Muscle layer of colon (tissue), 2 donors: ENCODE results near the gene TMEM147.

Experiments used
- H3K27ac ChIP-seq: one replicate; pipeline ENCODE4 v1.7.0; 2013; ENCODE audit warnings: low read depth, mild to moderate bottlenecking, low read length, moderate library complexity
- H3K27me3 ChIP-seq, 2 donors: one replicate each; pipeline ENCODE4 v1.7.0; 2013; ENCODE audit warnings: low read length in 2 of 2, mild to moderate bottlenecking in 2 of 2; ENCODE audit not compliant: insufficient read depth in 2 of 2, control insufficient read depth in 1 of 2
- H3K36me3 ChIP-seq: one replicate; pipeline ENCODE4 v1.7.0; 2013; ENCODE audit warnings: mild to moderate bottlenecking, low read length; ENCODE audit not compliant: insufficient read depth
- H3K4me1 ChIP-seq: one replicate; pipeline ENCODE4 v1.7.0; 2013; ENCODE audit warnings: mild to moderate bottlenecking, low read length; ENCODE audit not compliant: insufficient read depth
- H3K4me3 ChIP-seq, 2 donors: one replicate each; pipeline ENCODE4 v1.7.0; 2013; ENCODE audit warnings: low read length in 2 of 2, low read depth in 1 of 2, mild to moderate bottlenecking in 1 of 2, moderate library complexity in 1 of 2
- H3K9ac ChIP-seq: one replicate; pipeline ENCODE4 v1.7.0; 2013; ENCODE audit warnings: low read length
- H3K9me3 ChIP-seq: one replicate; pipeline ENCODE4 v1.7.0; 2013; ENCODE audit warnings: mild to moderate bottlenecking, low read length
- donor health status: abdominal sarcoma.
- donor health status: Adenocarcinoma of cecum.

TMEM147 gene

DNA sequence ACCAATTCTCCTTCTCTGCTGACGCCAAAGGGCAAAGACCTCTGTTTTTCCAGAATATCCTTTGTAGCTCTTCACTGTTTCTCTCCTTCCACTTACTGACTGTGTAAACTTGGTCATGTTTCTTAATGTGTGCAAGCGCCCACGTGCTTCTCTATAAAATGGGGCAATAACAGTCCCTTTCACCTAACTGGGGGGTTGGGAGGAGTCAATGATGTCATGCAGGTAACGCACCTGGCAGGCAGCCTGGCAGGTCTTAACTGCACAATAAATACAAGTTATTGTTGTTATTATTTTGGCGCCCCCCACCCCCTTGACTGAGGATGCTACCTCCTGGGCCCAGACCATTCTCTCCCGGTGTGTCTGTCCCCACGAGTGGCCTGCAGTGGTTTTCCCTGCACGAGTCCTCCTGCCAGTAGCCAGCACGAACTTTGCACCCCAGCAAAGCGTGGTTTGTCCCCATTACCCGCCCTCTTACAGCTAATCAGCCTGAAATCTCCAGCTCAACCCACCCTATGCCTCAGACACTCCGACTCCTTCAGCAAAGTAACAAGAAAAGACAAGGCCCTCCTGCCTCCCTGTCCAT, 22.6 kb upstream of the TMEM147 start:
- Histone ChIP-seq H3K4me1 (no peaks in the 10 kb centered on the region), H3K27me3 (peaks cover 0 to 2% of the 10 kb centered on the region in 2 donors), H3K9me3 (no peaks in the 10 kb centered on the region), H3K4me3 (no peak overlapping the region), H3K27ac (no peak overlapping the region), H3K36me3 (no peaks in the 10 kb centered on the region), H3K9ac (no peak overlapping the region)

DNA sequence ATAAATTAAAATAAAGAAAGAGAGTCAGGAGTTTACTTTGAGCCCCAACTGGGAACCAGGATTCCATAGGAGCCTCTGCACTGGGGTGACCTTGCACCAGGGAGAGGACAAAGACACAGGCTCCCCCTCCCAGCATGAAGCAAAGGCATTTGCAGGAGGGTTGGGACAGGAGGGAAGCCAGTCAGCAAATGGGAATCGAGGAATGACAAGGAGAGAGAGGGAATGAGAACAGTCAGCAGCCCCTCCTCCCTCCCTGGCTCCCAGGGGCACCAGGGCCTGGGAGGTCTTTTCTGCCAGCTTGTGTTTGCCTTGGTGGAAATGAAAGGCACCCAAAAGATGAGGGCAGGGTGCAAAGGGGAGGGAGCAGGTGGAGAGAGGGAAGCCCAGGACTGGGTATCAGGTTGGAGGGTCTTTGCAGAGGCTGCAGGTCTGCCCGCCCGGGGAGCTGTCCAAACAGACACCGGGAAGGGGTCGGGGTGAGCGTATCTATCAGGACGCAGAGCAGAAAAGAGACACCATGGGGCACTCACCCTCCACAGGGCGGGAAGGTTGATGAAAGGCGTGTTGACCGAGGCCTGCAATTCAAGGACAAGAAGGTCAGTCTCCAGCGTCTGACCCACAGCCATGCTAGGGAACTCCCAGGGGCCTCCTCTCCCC, 21.1 kb upstream of the TMEM147 start:
- Histone ChIP-seq H3K9ac (no peak overlapping the region), H3K27me3 (peaks cover 0 to 14% of the 10 kb centered on the region in 2 donors), H3K4me3 (no peak overlapping the region), H3K27ac (no peak overlapping the region), H3K4me1 (no peaks in the 10 kb centered on the region), H3K9me3 (no peaks in the 10 kb centered on the region), H3K36me3 (no peaks in the 10 kb centered on the region)

DNA sequence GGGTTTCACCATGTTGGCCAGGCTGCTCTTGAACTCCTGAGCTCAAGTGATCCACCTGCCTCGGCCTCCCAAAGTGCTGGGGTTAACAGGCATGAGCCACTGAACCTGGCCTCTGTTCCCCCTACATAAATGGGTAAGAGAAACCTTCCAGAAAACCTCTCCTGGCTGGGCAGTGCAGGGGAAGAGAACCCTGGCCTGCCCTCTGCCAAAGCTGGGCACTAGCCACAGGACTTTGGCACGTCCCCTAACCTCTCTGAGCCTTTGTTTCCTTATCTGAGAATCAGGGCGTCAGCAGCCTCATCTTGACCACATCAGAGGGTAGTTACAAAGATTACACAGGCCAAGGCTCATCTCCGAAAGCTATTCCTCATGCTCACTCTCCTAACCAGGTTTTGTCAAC, 19.6 kb upstream of the TMEM147 start:
- H3K4me1 ChIP-seq, result no peaks in the 10 kb centered on the region
- no peak overlapping the region for H3K9ac ChIP-seq
- H3K36me3 ChIP-seq, result no peaks in the 10 kb centered on the region
- no peaks in the 10 kb centered on the region for H3K9me3 ChIP-seq
- no peak overlapping the region for H3K27ac ChIP-seq
- H3K4me3 ChIP-seq, result no peak overlapping the region
- peaks cover 7 to 28% of the 10 kb centered on the region in 2 donors for H3K27me3 ChIP-seq

DNA sequence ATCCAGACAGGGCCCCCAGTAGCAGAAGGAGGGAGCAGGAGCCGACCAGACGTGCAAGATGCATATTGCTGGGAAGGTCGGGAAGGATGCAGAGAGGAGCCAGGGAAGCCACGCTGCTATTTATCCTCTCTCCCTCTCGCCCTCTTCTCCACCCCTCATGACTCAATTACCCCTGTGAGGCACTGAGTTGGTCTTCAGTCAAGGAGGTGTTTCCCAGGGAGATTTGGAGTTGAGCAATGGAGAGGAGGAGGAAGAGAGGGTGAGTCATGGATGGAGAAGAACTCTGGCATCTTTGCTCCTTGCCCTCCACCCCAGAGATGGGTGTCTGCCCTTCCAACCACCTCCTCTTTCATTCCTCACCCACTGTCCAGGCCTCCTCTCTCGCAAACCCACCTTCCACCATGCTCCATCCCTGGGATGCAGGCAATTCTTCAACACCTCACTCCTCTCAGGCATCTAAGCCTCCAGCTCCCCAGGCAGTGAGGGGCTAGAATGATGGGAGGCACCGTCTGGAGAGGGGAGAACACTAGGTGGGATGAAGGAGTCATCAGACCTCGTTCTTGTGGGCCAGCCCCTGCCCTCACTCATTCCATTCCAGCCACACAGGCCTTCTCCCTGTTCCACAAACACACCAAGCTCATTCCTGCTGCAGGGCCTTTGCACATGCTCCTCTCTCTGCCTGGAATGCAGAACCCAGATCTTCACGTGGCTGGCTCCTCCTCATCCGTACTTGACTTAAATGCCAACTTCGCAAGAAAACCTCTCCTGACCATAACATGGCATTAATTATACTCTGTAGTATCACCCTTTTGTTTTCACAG, 17.0 kb upstream of the TMEM147 start, which contains the start of gene SBSN:
Gene SBSN (minus strand): TSS at position 94 of the 821 bp plus-strand sequence. CDS start 30 bp downstream, at position 64.
- H3K4me3 ChIP-seq, result no peak within 1 kb of the TSS
- H3K9me3 ChIP-seq, result no peaks in the 10 kb centered on the region
- no peak within 1 kb of the TSS for H3K27ac ChIP-seq
- H3K9ac ChIP-seq, result no peak within 1 kb of the TSS
- H3K36me3 ChIP-seq, result no peaks in the 10 kb centered on the region
- H3K27me3 ChIP-seq, result peaks cover 21 to 49% of the 10 kb centered on the region in 2 donors
- no peaks in the 10 kb centered on the region for H3K4me1 ChIP-seq

DNA sequence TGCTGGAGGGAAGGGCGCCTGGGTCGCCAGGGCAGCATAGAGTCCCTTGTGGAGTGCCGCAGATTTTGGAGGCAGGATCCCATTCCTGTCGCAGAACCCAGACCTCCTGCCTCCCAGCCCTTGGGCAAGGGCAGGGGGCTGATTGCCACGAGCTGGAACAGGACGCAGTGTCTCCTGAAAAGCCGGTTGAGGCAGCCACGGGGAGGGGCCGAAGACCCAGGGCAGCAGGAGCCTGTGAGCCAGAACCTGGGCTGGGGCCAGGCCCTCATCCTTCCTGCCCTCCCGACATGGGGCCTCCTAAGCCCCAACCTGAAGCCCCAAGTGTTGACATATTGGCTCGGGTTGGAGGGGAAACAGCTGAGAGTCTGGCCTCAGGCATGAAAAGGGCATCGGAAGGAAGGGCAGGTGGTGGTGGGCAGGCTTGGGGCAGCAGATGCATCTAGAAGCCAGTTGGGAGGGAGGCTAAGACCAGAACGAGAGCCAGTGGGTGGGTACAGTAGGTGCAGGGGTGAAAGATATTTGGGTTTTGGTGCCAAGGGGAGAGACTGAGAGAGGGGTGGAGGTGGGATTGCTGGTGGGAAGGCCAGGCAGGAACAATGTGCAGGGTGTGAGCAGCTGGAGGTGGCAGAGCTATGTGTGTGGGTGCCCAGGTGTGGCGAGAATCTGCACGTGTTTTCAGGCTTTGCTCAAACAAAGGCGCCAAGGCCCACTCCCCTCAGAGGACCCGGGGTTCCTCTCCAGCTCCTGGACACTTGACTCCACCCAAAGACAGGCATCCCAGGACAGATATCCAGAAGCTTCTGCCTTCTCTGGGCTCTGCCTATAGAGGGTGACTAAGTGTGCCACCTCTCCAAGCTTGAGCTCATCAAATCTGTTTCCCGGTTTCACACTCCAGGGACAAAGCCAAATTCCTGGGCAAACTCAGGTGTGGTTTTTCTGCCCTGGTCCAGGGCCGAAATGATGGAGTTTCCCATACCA, 15.9 kb upstream of the TMEM147 start:
- no peaks in the 10 kb centered on the region for H3K4me1 ChIP-seq

DNA sequence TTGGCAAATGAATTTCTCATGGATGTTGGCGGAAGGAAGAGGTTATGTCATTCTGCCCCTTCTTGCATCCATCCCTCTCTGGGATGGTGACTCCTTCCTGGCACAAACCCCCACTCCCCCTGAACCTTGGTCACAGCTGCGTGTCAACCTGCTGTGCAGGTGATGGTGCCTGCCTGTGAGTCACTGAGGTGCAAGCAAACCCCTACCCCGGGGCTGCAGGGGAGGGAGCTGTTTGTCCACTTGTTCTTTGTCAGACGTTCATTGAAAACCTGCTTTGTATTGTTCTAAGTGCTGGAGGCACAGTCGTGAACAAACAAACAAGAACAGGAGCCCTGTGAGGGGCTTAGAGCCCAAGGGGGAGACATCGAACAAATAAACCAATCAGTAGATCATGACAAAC, 14.1 kb upstream of the TMEM147 start:
- no peaks in the 10 kb centered on the region for H3K4me1 ChIP-seq

More for the DNA sequence above, 15.9 kb upstream of the TMEM147 start:
- H3K27me3 ChIP-seq, result peaks cover 27 to 60% of the 10 kb centered on the region in 2 donors
- no peaks in the 10 kb centered on the region for H3K36me3 ChIP-seq
- H3K9ac ChIP-seq, result no peak overlapping the region
- H3K9me3 ChIP-seq, result no peaks in the 10 kb centered on the region
- H3K27ac ChIP-seq, result no peak overlapping the region
- no peak overlapping the region for H3K4me3 ChIP-seq

DNA sequence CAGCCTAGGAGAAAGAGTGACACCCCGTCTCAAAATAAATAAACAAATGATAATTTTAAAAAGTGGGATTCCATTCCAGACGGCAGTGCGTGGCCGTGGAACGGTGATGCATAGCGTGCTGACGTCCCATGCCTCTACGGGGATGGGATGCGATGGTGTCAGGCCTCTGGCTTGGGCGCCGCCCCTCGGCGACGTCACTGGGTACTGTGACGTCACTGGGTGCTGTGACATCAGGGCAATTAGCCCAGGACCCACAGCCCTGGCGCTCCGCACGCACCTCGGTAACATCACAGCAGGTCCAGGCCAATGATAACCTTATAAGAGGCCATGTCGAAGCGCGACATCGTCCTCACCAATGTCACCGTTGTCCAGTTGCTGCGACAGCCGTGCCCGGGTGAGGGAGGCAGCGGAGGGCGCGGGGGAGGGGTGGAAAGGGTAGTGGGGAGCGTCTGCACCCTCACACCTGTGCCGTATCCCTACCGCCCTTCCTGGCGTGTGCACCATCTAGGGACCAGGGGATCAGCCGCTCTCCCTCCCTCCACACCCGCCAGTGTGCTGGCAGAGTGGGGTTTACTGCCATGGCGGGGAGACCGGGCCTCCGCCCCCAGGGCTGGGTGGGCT, 12.1 kb upstream of the TMEM147 start, which contains the start of gene GAPDHS:
Gene GAPDHS (plus strand): TSS at position 256 of the 621 bp plus-strand sequence. CDS start 72 bp downstream, at position 328.
- no peaks in the 10 kb centered on the region for H3K9me3 ChIP-seq
- H3K4me1 ChIP-seq, result no peaks in the 10 kb centered on the region
- no peaks in the 10 kb centered on the region for H3K36me3 ChIP-seq
- peaks cover 27 to 57% of the 10 kb centered on the region in 2 donors for H3K27me3 ChIP-seq
- H3K4me3 ChIP-seq, result no peak within 1 kb of the TSS
- no peak within 1 kb of the TSS for H3K27ac ChIP-seq
- no peak within 1 kb of the TSS for H3K9ac ChIP-seq

More for the DNA sequence above, 14.1 kb upstream of the TMEM147 start:
- no peaks in the 10 kb centered on the region for H3K9me3 ChIP-seq
- H3K27me3 ChIP-seq, result peaks cover 27 to 64% of the 10 kb centered on the region in 2 donors
- H3K36me3 ChIP-seq, result no peaks in the 10 kb centered on the region
- no peak overlapping the region for H3K9ac ChIP-seq
- no peak overlapping the region for H3K27ac ChIP-seq
- no peak overlapping the region for H3K4me3 ChIP-seq

DNA sequence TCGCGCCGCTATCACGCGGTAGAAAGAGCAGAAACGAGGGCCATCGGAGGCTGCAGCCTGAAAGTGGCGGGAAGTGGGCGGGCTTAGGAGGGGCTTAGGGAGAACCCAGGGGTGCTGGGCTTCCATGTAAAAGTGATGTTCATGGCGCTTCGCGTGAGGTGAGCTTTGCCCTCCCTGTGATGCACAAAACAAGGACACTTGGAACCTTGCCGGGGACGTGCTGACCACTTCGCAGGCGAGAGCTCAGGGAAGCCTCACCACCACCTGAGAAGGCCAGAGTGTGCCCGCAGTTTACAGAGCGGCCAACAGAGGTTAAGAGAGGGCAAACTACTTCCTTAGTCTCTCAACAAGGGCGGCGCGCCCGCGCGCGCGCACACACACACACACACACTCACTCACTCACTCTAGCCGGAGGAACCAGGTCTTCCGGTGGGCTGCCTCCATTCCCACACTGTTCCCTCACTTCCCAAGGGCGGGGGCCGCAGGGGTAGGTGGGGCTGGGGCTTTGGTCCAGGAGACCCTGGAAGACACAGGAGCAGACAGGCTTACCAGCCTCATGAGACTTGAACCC, 11.5 kb upstream of the TMEM147 start:
- H3K4me3 ChIP-seq, result no peak overlapping the region
- peaks cover 27 to 54% of the 10 kb centered on the region in 2 donors for H3K27me3 ChIP-seq

DNA sequence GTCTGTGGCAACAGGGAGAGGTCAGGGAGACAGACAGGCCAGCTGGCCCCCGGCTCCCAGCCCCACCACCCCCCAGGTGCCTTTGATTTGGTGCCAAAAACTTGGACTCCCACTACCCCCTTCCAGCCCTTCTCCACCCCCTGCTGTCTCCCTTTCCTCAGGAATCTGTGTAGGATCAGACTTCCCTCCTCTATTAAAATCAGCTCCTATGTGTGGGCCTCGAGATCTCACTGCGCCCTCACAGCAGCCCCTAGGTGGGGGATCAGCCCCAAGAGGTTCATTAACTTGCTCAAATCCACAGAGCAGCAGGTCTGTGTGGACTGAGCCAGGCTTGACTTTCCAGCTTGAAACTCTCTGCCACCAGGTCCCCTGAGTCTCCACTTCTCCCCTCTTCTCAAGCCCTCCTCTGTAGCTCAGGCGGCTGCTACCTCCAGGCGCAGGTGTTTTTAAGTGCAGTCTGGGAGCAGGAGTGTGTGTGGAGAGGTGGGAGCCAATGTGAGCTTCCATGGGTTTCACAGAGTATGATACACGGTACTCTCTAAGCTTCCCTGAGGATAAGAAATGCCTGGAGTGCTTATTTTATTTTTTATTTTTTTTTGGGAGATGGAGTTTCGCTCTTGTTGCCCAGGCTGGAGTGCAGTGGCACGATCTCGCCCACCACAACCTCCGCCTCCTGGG, 10.5 kb upstream of the TMEM147 start:
- Histone ChIP-seq H3K36me3 (no peaks in the 10 kb centered on the region), H3K4me1 (no peaks in the 10 kb centered on the region), H3K4me3 (no peak overlapping the region), H3K27ac (no peak overlapping the region), H3K27me3 (peaks cover 22 to 43% of the 10 kb centered on the region in 2 donors), H3K9ac (no peak overlapping the region), H3K9me3 (no peaks in the 10 kb centered on the region)

More for the DNA sequence above, 11.5 kb upstream of the TMEM147 start:
- Histone ChIP-seq H3K4me1 (no peaks in the 10 kb centered on the region), H3K9me3 (no peaks in the 10 kb centered on the region), H3K27ac (no peak overlapping the region), H3K9ac (no peak overlapping the region), H3K36me3 (no peaks in the 10 kb centered on the region)

DNA sequence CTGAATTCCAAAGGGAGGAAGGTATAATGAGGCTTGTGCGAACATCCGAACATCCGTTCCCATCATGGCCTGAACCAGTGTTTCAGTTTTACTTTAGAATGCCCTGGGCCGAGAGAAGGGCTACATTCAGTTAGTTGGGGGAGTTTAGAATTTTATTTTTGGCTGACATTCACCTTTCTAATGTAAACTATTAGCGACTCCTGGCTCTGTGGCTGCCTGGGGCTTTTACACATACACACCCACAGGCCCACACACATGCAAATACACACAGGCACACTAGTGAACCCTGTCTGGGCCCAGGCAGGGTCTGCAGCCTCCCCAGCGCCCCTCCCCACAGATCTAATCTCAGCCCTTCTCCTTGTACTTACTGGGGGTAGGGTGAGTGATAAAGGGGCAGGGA, 6.1 kb upstream of the TMEM147 start:
- Histone ChIP-seq H3K9me3 (no peaks in the 10 kb centered on the region), H3K36me3 (no peaks in the 10 kb centered on the region), H3K9ac (no peak overlapping the region), H3K4me1 (peaks cover 4% of the 10 kb centered on the region), H3K4me3 (no peak overlapping the region), H3K27ac (no peak overlapping the region), H3K27me3 (peaks cover 0 to 6% of the 10 kb centered on the region in 2 donors)
